ENCODE data around the gene MRGPRG. TPM values are rescaled to one million over a fixed set of nuclear protein-coding genes. Genes with fewer than 3 reads are reported as not detected.

The MRGPRG gene
- total RNA-seq, 1 experiment from 2014 or later, result not detected

DNA sequence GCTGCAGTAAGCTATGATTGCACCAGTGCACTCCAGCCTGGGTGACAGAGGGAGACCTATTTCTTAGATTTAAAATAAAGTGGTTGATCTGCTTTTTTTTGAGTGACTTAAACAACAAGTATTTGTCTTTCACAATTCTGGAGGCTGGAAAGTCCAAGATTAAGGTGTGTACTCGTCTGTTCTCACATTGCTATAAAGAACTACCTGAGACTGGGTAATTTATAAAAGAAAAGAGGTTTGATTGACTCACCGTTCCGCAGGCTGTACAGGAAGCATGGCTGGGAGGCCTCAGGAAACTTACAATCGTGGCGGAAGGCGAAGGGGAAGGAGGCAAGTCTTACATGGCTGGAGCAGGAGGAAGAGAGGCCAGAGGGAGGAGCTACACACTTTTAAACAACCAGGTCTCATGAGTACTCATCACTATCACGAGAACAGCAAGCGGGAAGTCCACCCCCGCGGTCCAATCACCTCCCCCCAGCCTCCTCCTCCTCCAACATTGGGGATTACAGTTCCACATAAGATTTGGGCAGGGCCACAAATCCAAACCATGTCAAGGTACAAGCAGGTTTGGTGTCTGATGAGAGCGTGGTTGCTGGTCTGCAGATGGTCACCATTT is 33.8 kb downstream of the MRGPRG start:
- ChIA-PET POLR2A (ENCODE audit: unreplicated experiment) (interaction anchor here (0.6 kb wide), 1 partner anchor 147 kb away, joined by 6 read pairs; no protein-coding TSS in a partner anchor), CTCF (interaction anchor here (0.7 kb wide), 1 partner anchor 36 kb away, joined by 3 read pairs; no protein-coding TSS in a partner anchor)
- Histone ChIP-seq H3K9me2 (ENCODE audit: insufficient read depth) (no peaks in the 10 kb centered on the region), H3K4me1 (replicated peaks; ENCODE audit: insufficient read depth) (no peaks in the 10 kb centered on the region), H3K4me3 (no peak overlapping the region), H3F3A (ENCODE audit: insufficient read depth, low read depth) (no peaks in the 10 kb centered on the region), H4K20me1 (ENCODE audit: insufficient read depth) (no peaks in the 10 kb centered on the region), H2AFZ (no peak overlapping the region), H3K36me3 (ENCODE audit: low read depth) (no peaks in the 10 kb centered on the region), H3K79me2 (ENCODE audit: low read depth) (no peaks in the 10 kb centered on the region), H3K4me2 (no peak overlapping the region), H3K27ac (no peak overlapping the region), H3K27me3 (ENCODE audit: insufficient read depth, low read depth) (peaks cover 23% of the 10 kb centered on the region; the same call in 1 of the 2 replicates), H3K9me3 (ENCODE audit: insufficient read depth, low read depth) (no peaks in the 10 kb centered on the region)
- TF ChIP-seq, protein P1, sequence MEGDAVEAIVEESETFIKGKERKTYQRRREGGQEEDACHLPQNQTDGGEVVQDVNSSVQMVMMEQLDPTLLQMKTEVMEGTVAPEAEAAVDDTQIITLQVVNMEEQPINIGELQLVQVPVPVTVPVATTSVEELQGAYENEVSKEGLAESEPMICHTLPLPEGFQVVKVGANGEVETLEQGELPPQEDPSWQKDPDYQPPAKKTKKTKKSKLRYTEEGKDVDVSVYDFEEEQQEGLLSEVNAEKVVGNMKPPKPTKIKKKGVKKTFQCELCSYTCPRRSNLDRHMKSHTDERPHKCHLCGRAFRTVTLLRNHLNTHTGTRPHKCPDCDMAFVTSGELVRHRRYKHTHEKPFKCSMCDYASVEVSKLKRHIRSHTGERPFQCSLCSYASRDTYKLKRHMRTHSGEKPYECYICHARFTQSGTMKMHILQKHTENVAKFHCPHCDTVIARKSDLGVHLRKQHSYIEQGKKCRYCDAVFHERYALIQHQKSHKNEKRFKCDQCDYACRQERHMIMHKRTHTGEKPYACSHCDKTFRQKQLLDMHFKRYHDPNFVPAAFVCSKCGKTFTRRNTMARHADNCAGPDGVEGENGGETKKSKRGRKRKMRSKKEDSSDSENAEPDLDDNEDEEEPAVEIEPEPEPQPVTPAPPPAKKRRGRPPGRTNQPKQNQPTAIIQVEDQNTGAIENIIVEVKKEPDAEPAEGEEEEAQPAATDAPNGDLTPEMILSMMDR (conservative IDR thresholded peaks at IDR 0.05), result no peak
- TF ChIP-seq EZH2 (IDR thresholded peaks at IDR 0.05; ENCODE audit: low read depth), result no peak
- intact Hi-C loops (cut with micrococcal nuclease; ENCODE audit: unreplicated experiment), result no loop called here
- BruUV-seq (replicated peaks), result no TSS peak
- peak in 1 of 2 experiments; percentile 40 for DNase-seq

DNA sequence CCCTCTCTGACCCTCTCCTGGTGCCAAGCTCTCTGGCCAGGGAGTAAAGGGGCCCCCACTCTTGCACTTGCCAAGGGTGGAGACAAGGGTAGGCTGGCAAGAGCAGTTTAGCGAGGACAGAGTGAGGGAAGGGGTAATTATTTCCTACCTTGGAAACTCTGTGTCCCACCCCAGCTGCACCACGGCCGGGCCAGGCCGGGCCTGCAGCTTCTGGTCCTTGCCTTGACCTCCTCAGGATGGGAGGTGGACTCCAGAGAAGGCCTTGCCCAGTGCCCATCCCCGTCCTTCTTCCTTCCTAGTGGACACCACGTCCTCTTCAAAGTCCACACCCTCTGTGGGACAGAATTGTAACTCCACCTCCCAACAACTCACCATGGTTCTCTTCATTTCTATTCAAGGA is 35.1 kb downstream of the MRGPRG start:
- H3K4me1 ChIP-seq (replicated peaks; ENCODE audit: insufficient read depth), result no peaks in the 10 kb centered on the region
- CTCF ChIA-PET, result no interaction called here
- H3K4me2 ChIP-seq, result no peak overlapping the region
- no peaks in the 10 kb centered on the region for H3K9me3 ChIP-seq (ENCODE audit: insufficient read depth, low read depth)
- H2AFZ ChIP-seq, result no peak overlapping the region
- H3K27ac ChIP-seq, result no peak overlapping the region
- no peaks in the 10 kb centered on the region for H3K79me2 ChIP-seq (ENCODE audit: low read depth)
- no peak overlapping the region for H3K4me3 ChIP-seq
- no peak for DNase-seq
- intact Hi-C loops (cut with micrococcal nuclease; ENCODE audit: unreplicated experiment), result no loop called here
- peaks cover 23% of the 10 kb centered on the region; the same call in 1 of the 2 replicates for H3K27me3 ChIP-seq (ENCODE audit: insufficient read depth, low read depth)
- no peaks in the 10 kb centered on the region for H4K20me1 ChIP-seq (ENCODE audit: insufficient read depth)
- H3K36me3 ChIP-seq (ENCODE audit: low read depth), result no peaks in the 10 kb centered on the region
- H3K9me2 ChIP-seq (ENCODE audit: insufficient read depth), result no peaks in the 10 kb centered on the region
- TF ChIP-seq, protein P1 (conservative IDR thresholded peaks at IDR 0.05), result no peak
- TF ChIP-seq EZH2 (IDR thresholded peaks at IDR 0.05; ENCODE audit: low read depth), result no peak
- BruUV-seq (replicated peaks), result no TSS peak
- POLR2A ChIA-PET (ENCODE audit: unreplicated experiment), result no interaction called here
- H3F3A ChIP-seq (ENCODE audit: insufficient read depth, low read depth), result no peaks in the 10 kb centered on the region

DNA sequence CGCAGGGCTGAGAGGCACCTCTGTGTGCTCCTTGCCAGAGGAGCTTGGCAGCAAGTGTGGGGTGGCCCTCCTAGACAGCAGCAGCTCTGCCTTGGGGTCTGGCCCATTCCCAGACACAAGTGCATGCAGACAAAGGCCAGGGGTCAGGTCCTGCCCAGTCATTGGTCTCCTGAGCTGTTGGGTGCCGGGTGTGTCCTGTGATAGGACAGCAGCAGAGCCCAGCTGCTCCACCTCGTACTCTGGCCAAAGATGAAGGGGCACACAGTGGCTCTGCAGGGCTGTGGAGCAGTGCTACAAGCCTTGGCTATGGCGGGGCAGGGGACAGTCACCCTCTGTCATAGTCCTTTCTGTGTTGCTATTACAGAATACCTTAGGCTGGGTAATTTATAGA is 36.2 kb downstream of the MRGPRG start:
- peaks cover 16% of the 10 kb centered on the region; the same call in 1 of the 2 replicates for H3K27me3 ChIP-seq (ENCODE audit: insufficient read depth, low read depth)
- no TSS peak for BruUV-seq (replicated peaks)
- H3K36me3 ChIP-seq (ENCODE audit: low read depth), result no peaks in the 10 kb centered on the region
- no peaks in the 10 kb centered on the region for H3K9me2 ChIP-seq (ENCODE audit: insufficient read depth)
- no peaks in the 10 kb centered on the region for H3F3A ChIP-seq (ENCODE audit: insufficient read depth, low read depth)
- no peak overlapping the region for H3K27ac ChIP-seq
- no peak for DNase-seq
- no peaks in the 10 kb centered on the region for H4K20me1 ChIP-seq (ENCODE audit: insufficient read depth)
- ChIA-PET CTCF (no interaction called here), POLR2A (ENCODE audit: unreplicated experiment) (no interaction called here)
- TF ChIP-seq EZH2 (IDR thresholded peaks at IDR 0.05; ENCODE audit: low read depth), result no peak
- TF ChIP-seq, protein P1 (conservative IDR thresholded peaks at IDR 0.05), result no peak
- no peaks in the 10 kb centered on the region for H3K4me1 ChIP-seq (replicated peaks; ENCODE audit: insufficient read depth)
- H3K79me2 ChIP-seq (ENCODE audit: low read depth), result no peaks in the 10 kb centered on the region
- no peak overlapping the region for H3K4me2 ChIP-seq
- H2AFZ ChIP-seq, result no peak overlapping the region
- H3K9me3 ChIP-seq (ENCODE audit: insufficient read depth, low read depth), result no peaks in the 10 kb centered on the region
- H3K4me3 ChIP-seq, result no peak overlapping the region
- intact Hi-C loops (cut with micrococcal nuclease; ENCODE audit: unreplicated experiment), result no loop called here

All from PC-9 (cell line).